Measurements from ENCODE around the gene CSHL1. TPM values are rescaled to one million over a fixed set of nuclear protein-coding genes. Genes with fewer than 3 reads are reported as not detected.

CSHL1 gene
- total RNA-seq, 1 donor from 2014 or later = not detected

DNA sequence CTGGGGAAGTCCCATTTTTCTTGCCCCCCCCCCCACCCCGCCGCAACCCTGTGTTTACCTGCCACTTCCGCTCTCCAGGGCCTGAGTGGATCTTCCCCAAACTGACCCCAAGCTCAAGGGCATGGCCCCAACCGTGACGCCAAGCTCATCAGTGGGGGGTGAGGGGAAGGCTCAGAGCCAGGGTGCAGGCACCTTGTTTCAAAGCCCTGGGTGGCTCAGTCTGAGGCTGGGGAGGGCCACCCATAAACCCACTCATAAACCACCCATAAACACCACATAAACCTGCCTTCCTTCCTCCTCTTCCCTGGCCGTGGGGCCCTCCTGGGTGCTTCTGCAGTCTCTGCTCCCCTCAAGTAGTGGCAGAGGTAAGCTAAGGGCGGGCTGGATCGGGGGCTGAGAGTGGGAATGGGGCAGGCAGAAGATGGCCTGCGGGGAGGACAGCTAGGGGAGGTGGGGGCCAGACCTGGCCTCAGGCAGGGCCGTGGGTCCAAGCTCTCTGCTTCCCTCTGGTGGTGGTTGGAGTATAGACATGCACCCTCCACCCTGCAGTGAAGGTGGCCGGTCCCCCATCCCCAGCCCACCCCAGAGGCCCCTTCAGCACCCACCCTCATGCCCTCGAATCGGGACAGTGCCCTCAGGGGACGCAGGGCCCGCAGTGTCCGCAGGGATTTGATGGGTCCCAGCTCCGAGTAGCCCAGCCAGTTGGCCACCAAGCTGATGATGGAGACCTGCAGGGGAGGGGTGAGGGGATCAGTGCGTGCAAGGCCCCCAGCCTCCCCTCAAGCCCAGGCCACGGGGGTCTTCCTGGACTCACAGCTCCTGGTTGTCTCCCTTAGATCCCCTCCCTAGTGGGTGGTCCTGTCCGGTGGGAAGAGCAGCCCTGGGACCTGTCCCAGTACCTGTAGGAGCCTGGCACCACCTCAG, 35.6 kb upstream of the CSHL1 start:
- Mint-ChIP-seq H3K27me3 (ENCODE audit: low read depth, unreplicated experiment) (peaks cover 22% of the 10 kb centered on the region), H3K4me1 (ENCODE audit: low read depth, unreplicated experiment) (no peaks in the 10 kb centered on the region), H3K27ac (ENCODE audit: unreplicated experiment) (no peak overlapping the region), H3K4me3 (ENCODE audit: unreplicated experiment) (no peak overlapping the region), H3K36me3 (ENCODE audit: low read depth, unreplicated experiment) (no peaks in the 10 kb centered on the region), H3K9me3 (ENCODE audit: unreplicated experiment) (peaks cover 3% of the 10 kb centered on the region)
- H3K79me2 ChIP-seq (ENCODE audit: insufficient read depth, low read length) = no peaks in the 10 kb centered on the region
- no peak overlapping the region for H3K4me3 ChIP-seq (ENCODE audit: insufficient read depth, low read depth, low read length)
- H3K4me2 ChIP-seq (ENCODE audit: low read length) = no peak overlapping the region
- FAIRE-seq = no peak
- no peak overlapping the region for H3K9ac ChIP-seq (ENCODE audit: low read length)
- no peaks in the 10 kb centered on the region for H3K27me3 ChIP-seq (ENCODE audit: insufficient read depth, low read length)
- no peak overlapping the region for H2AFZ ChIP-seq (ENCODE audit: low read depth, low read length)
- TF ChIP-seq, protein P1, sequence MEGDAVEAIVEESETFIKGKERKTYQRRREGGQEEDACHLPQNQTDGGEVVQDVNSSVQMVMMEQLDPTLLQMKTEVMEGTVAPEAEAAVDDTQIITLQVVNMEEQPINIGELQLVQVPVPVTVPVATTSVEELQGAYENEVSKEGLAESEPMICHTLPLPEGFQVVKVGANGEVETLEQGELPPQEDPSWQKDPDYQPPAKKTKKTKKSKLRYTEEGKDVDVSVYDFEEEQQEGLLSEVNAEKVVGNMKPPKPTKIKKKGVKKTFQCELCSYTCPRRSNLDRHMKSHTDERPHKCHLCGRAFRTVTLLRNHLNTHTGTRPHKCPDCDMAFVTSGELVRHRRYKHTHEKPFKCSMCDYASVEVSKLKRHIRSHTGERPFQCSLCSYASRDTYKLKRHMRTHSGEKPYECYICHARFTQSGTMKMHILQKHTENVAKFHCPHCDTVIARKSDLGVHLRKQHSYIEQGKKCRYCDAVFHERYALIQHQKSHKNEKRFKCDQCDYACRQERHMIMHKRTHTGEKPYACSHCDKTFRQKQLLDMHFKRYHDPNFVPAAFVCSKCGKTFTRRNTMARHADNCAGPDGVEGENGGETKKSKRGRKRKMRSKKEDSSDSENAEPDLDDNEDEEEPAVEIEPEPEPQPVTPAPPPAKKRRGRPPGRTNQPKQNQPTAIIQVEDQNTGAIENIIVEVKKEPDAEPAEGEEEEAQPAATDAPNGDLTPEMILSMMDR (IDR thresholded peaks at IDR 0.05; ENCODE audit: insufficient read depth, low read depth, low read length) = peak; percentile 28
- TF ChIP-seq EZH2 (IDR thresholded peaks at IDR 0.05; ENCODE audit: insufficient read depth, low read length) = no peak
- H3K27ac ChIP-seq (ENCODE audit: low read depth, low read length) = no peak overlapping the region
- no peaks in the 10 kb centered on the region for H3K9me3 ChIP-seq (ENCODE audit: insufficient read depth, low read depth, low read length)
- no peaks in the 10 kb centered on the region for H4K20me1 ChIP-seq (ENCODE audit: insufficient read depth, low read length)
- no peaks in the 10 kb centered on the region for H3K36me3 ChIP-seq (ENCODE audit: insufficient read depth, low read length)
- H3K4me1 ChIP-seq (ENCODE audit: insufficient read depth, low read length) = no peaks in the 10 kb centered on the region
- no peak for DNase-seq (ENCODE audit: low read depth)

DNA sequence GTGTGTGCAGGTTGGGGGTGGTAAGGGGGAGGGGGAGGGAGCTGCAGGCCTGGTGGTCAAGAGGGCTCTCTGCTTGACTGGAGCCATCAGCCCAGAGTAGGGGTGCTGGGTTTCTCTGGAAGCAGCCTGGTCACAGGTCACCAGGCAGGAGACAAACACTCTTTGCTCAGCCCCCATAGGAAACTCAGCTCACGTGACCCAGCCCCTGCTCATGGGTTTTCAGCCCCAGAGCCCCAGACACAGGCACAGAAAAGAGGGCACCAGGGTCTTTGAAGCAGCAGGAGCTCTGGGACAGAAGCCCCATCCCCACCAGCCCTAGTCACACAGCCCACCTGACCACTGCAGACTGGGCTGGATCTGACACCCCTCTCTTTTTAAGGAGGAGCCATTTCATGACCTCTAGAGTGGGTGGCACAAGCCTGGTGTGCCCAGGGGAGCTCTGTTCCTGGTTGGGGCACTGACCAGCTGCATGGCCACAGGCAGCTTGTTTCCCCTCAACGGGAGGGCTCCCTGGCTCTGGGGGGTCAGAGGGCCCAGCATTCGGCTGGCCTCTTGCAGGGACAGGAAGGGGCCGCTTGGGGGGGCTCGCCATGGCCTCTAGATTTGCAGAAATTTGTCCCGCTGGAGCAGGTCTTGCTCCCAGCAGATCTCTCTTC, 34.9 kb upstream of the CSHL1 start:
- Histone ChIP-seq H3K4me2 (ENCODE audit: low read length) (no peak overlapping the region), H3K4me1 (ENCODE audit: insufficient read depth, low read length) (no peaks in the 10 kb centered on the region), H3K9me3 (ENCODE audit: insufficient read depth, low read depth, low read length) (no peaks in the 10 kb centered on the region), H4K20me1 (ENCODE audit: insufficient read depth, low read length) (no peaks in the 10 kb centered on the region), H3K79me2 (ENCODE audit: insufficient read depth, low read length) (no peaks in the 10 kb centered on the region), H3K4me3 (ENCODE audit: insufficient read depth, low read depth, low read length) (no peak overlapping the region), H3K36me3 (ENCODE audit: insufficient read depth, low read length) (no peaks in the 10 kb centered on the region), H3K27me3 (ENCODE audit: insufficient read depth, low read length) (no peaks in the 10 kb centered on the region), H3K9ac (ENCODE audit: low read length) (no peak overlapping the region), H3K27ac (ENCODE audit: low read depth, low read length) (no peak overlapping the region), H2AFZ (ENCODE audit: low read depth, low read length) (no peak overlapping the region)
- H3K9me3 Mint-ChIP-seq (ENCODE audit: unreplicated experiment) = peaks cover 3% of the 10 kb centered on the region
- H3K4me3 Mint-ChIP-seq (ENCODE audit: unreplicated experiment) = no peak overlapping the region
- no peaks in the 10 kb centered on the region for H3K4me1 Mint-ChIP-seq (ENCODE audit: low read depth, unreplicated experiment)
- H3K27me3 Mint-ChIP-seq (ENCODE audit: low read depth, unreplicated experiment) = peaks cover 23% of the 10 kb centered on the region
- FAIRE-seq (no peak), DNase-seq (ENCODE audit: low read depth) (no peak)
- TF ChIP-seq EZH2 (IDR thresholded peaks at IDR 0.05; ENCODE audit: insufficient read depth, low read length) = no peak
- TF ChIP-seq, protein P1 (IDR thresholded peaks at IDR 0.05; ENCODE audit: insufficient read depth, low read depth, low read length) = no peak
- H3K36me3 Mint-ChIP-seq (ENCODE audit: low read depth, unreplicated experiment) = no peaks in the 10 kb centered on the region
- H3K27ac Mint-ChIP-seq (ENCODE audit: unreplicated experiment) = peak overlapping the region; percentile 18
